Activated CD4-positive, alpha-beta memory T cell treated with anti-CD3 and anti-CD28 coated beads for 36 hours (primary cell): ENCODE measurements around the gene ARHGAP26. TPM values are rescaled to one million over a fixed set of nuclear protein-coding genes. Genes with fewer than 3 reads are reported as not detected.

Source experiments
- CTCF ChIA-PET: fragments of 350-600 bp; sonication (Branson Sonifier 250); formaldehyde crosslinking; loops from one replicate; lab custom pipeline; 2021; ENCODE audit warnings: antibody characterized with exemption, inconsistent platforms; lab: Charles Lee
- POLR2A ChIA-PET: fragments of 350-600 bp; sonication (Branson Sonifier 250); formaldehyde crosslinking; loops from one replicate; lab custom pipeline; 2021; ENCODE audit warnings: antibody characterized with exemption; lab: Charles Lee
- DNase-seq: peaks from one replicate; pipeline ENCODE4 v3.0.0-alpha.2; 2020
- H3K27ac Mint-ChIP-seq: one replicate; pipeline ENCODE4 v1.8.0; 2021; ENCODE audit warnings: mixed read lengths
- H3K27me3 Mint-ChIP-seq: one replicate; pipeline ENCODE4 v1.8.0; 2021; ENCODE audit warnings: mixed read lengths
- H3K36me3 Mint-ChIP-seq: one replicate; pipeline ENCODE4 v1.8.0; 2021; ENCODE audit warnings: mixed read lengths
- H3K4me1 Mint-ChIP-seq: one replicate; pipeline ENCODE4 v1.8.0; 2021; ENCODE audit warnings: low read depth, mixed read lengths
- H3K4me3 Mint-ChIP-seq: one replicate; pipeline ENCODE4 v1.8.0; 2021; ENCODE audit warnings: mild to moderate bottlenecking, mixed read lengths
- H3K9me3 Mint-ChIP-seq: one replicate; pipeline ENCODE4 v1.8.0; 2021; ENCODE audit warnings: mixed read lengths
- intact Hi-C: fragments of 100-400 bp; cut with micrococcal nuclease; formaldehyde crosslinking; loops from one replicate; pipeline ENCODE4 v1.15.1; 2023
- total RNA-seq, 2 experiments: library from RNA; stranded (reverse); gene quantifications; one replicate each; pipeline ENCODE4 v1.2.3, GENCODE V29; 2021

The ARHGAP26 gene
- total RNA-seq, 2 experiments from 2014 or later = 16.4 to 16.9 TPM

GRCh38 chr5:143173139-143173889, 403.1 kb downstream of the ARHGAP26 start:
- Mint-ChIP-seq H3K4me1 (no peaks in the 10 kb centered on the region), H3K4me3 (no peak overlapping the region), H3K9me3 (no peaks in the 10 kb centered on the region), H3K36me3 (no peaks in the 10 kb centered on the region), H3K27me3 (no peaks in the 10 kb centered on the region), H3K27ac (no peak overlapping the region)
- ChIA-PET POLR2A (no interaction called here), CTCF (no interaction called here)
- intact Hi-C loops = no loop called here
- no peak for DNase-seq

DNA sequence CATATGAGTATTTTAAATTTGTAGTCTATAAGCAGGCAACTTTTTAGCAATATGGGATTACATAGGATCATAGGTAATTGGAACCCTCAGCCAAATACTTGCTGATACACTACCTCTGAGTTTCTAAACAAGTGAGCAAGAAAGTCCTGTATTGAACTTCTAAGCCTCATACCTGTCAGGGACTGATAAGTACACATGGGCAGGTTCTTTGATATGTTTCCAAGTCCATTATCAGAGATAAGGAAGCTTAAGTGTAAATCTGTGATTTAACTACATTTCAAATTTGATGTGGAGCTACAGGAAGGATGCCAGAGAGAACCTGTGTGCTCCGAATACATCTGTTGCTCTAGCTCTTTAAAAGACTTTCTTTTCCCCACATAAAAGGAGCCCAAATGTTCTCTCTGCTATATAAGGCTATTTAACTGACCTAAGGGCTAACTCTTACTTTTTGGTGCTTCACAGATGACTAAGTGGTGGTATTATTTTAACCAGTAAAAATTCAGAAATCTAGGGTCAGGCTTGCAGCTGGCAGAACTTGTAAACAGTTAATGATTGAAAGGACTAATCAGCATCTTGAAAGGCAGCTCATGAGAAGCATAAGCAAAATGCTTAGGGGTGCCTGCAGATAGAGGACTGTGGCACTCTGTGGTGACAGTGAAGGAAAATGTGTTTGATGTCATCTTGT, 404.7 kb downstream of the ARHGAP26 start:
- intact Hi-C loops = no loop called here

DNA sequence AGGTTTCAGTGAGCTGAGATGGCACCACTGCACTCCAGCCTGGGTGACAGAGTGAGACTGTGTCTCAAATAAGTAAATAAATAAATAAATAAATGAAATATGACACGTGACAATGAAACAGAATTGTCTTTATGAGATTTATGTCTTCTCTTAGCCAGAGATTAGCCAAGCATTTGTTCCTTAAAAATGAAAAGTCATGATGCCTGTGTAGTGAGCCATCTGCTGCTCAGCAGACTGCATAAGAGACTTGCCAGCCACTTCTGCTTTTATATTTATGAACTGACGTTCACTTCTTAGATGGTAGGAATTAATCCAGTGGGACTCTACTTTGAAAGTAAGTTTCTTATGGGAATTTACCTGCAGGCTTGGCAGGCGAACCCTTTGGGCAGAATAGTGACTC, 405.9 kb downstream of the ARHGAP26 start:
- Mint-ChIP-seq H3K4me3 (no peak overlapping the region), H3K27ac (no peak overlapping the region), H3K9me3 (no peaks in the 10 kb centered on the region), H3K4me1 (peaks cover 3% of the 10 kb centered on the region), H3K36me3 (no peaks in the 10 kb centered on the region), H3K27me3 (no peaks in the 10 kb centered on the region)
- DNase-seq = no peak
- intact Hi-C loops = no loop called here
- CTCF ChIA-PET = no interaction called here
- POLR2A ChIA-PET = no interaction called here

More for the DNA sequence above, 404.7 kb downstream of the ARHGAP26 start:
- H3K9me3 Mint-ChIP-seq = no peaks in the 10 kb centered on the region
- ChIA-PET POLR2A (no interaction called here), CTCF (interaction anchor here (0.7 kb wide), 1 partner anchor 57 kb away, joined by 3 read pairs; no protein-coding TSS in a partner anchor)
- no peak for DNase-seq
- no peak overlapping the region for H3K4me3 Mint-ChIP-seq
- no peaks in the 10 kb centered on the region for H3K27me3 Mint-ChIP-seq
- no peak overlapping the region for H3K27ac Mint-ChIP-seq
- no peaks in the 10 kb centered on the region for H3K4me1 Mint-ChIP-seq
- H3K36me3 Mint-ChIP-seq = no peaks in the 10 kb centered on the region

DNA sequence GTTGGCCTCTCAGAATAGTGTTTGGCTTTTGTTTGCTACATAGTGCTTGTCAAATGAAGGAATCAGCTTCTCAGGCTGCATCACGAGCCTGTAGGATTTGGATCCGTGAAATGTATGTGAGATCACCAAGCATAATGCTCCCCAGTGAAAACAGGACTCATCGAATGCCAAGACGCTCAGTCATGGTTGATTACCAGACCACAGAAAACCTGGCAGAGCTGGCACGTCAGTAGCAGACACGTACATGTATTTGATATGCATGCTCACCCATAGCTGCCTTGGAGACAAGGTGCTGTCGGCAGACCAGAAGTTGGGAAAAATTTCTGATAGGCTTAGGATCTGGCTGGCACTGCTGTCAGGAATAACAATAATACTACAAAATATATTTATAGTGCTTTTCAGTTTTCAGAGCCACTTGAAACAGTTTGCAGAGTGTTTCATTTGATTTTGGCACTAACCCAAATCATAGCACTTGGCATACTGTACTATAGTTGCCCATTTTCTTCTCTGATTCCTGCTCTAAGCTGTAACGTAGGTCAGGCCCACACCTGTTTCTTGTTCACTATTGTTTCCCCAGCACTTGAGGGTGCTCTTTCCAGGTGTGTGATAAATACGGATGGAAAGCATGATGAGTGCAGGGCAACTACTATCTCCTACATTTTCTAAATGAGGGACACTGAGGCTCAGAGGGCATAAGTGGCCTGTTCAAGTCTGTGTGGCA, 407.2 kb downstream of the ARHGAP26 start:
- peaks cover 12% of the 10 kb centered on the region for H3K4me1 Mint-ChIP-seq
- DNase-seq = no peak
- ChIA-PET POLR2A (no interaction called here), CTCF (no interaction called here)
- H3K4me3 Mint-ChIP-seq = no peak overlapping the region
- H3K9me3 Mint-ChIP-seq = no peaks in the 10 kb centered on the region
- H3K27me3 Mint-ChIP-seq = no peaks in the 10 kb centered on the region
- no peaks in the 10 kb centered on the region for H3K36me3 Mint-ChIP-seq
- no peak overlapping the region for H3K27ac Mint-ChIP-seq
- intact Hi-C loops = no loop called here

DNA sequence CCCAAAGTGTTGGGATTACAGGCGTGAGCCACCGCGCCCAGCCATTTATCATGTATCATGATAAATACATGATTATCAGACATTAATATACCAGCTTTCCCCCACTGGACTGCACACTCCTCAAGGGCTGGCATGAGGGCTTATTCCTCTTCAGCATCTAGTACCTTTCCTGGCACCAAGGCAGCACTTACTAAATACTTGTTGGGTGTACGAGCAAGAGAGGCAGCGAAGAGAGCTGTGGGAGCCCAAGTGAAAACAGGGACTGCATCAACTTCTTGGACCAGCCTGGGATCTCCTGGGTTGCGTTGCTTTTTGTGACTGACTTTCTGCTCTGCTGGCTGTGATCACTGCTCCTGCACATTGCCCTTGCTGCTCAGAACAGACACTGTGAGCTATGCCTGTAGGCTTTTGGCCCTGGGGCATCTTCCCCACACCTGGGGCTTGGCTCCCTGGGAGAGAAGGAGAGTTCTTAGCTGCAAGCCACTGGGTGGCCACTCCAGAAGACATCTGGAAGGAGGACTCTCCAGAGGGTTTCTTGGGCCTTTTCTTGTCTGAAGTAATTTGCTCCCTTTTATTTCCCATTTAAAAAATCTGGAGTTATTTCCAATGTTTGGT, 409.1 kb downstream of the ARHGAP26 start:
- Mint-ChIP-seq H3K27ac (no peak overlapping the region), H3K4me1 (peaks cover 31% of the 10 kb centered on the region), H3K4me3 (no peak overlapping the region), H3K27me3 (no peaks in the 10 kb centered on the region), H3K36me3 (no peaks in the 10 kb centered on the region), H3K9me3 (no peaks in the 10 kb centered on the region)
- CTCF ChIA-PET = no interaction called here
- intact Hi-C loops = no loop called here
- POLR2A ChIA-PET = interaction anchor here (0.5 kb wide), 1 partner anchor 255 kb away, joined by 3 read pairs; no protein-coding TSS in a partner anchor
- DNase-seq = no peak

GRCh38 chr5:143180751-143181150, 410.6 kb downstream of the ARHGAP26 start:
- ChIA-PET CTCF (no interaction called here), POLR2A (no interaction called here)
- Mint-ChIP-seq H3K27me3 (no peaks in the 10 kb centered on the region), H3K9me3 (no peaks in the 10 kb centered on the region), H3K27ac (no peak overlapping the region), H3K36me3 (no peaks in the 10 kb centered on the region), H3K4me3 (no peak overlapping the region), H3K4me1 (peaks cover 36% of the 10 kb centered on the region)
- intact Hi-C loops = loop anchor here (5.0 to 10.0 kb wide), 5 partner anchors 176 to 1004 kb away; no protein-coding TSS in a partner anchor
- DNase-seq = no peak

GRCh38 chr5:143181173-143181572, 411.0 kb downstream of the ARHGAP26 start:
- no peaks in the 10 kb centered on the region for H3K36me3 Mint-ChIP-seq
- DNase-seq = no peak
- CTCF ChIA-PET = no interaction called here
- no peak overlapping the region for H3K27ac Mint-ChIP-seq
- intact Hi-C loops = loop anchor here (5.0 to 10.0 kb wide), 5 partner anchors 176 to 1004 kb away; no protein-coding TSS in a partner anchor
- POLR2A ChIA-PET = no interaction called here
- no peaks in the 10 kb centered on the region for H3K27me3 Mint-ChIP-seq
- no peaks in the 10 kb centered on the region for H3K9me3 Mint-ChIP-seq
- peaks cover 37% of the 10 kb centered on the region for H3K4me1 Mint-ChIP-seq
- no peak overlapping the region for H3K4me3 Mint-ChIP-seq

- Mint-ChIP-seq H3K9me3 (no peaks in the 10 kb centered on the region), H3K27me3 (no peaks in the 10 kb centered on the region), H3K27ac (no peak overlapping the region), H3K4me3 (no peak overlapping the region), H3K4me1 (peaks cover 46% of the 10 kb centered on the region), H3K36me3 (no peaks in the 10 kb centered on the region)
- no peak for DNase-seq
- CTCF ChIA-PET = interaction anchor here (0.6 to 1.1 kb wide), 2 partner anchors 203 to 390 kb away, joined by 3 read pairs; no protein-coding TSS in a partner anchor
- POLR2A ChIA-PET = interaction anchor here (1.5 kb wide), 1 partner anchor 24 kb away, joined by 3 read pairs; no protein-coding TSS in a partner anchor
- intact Hi-C loops = loop anchor here (2.0 to 10.0 kb wide), 8 partner anchors 25 to 1003 kb away; no protein-coding TSS in a partner anchor
Observed at GRCh38 chr5:143182106-143182505, 411.9 kb downstream of the ARHGAP26 start.

DNA sequence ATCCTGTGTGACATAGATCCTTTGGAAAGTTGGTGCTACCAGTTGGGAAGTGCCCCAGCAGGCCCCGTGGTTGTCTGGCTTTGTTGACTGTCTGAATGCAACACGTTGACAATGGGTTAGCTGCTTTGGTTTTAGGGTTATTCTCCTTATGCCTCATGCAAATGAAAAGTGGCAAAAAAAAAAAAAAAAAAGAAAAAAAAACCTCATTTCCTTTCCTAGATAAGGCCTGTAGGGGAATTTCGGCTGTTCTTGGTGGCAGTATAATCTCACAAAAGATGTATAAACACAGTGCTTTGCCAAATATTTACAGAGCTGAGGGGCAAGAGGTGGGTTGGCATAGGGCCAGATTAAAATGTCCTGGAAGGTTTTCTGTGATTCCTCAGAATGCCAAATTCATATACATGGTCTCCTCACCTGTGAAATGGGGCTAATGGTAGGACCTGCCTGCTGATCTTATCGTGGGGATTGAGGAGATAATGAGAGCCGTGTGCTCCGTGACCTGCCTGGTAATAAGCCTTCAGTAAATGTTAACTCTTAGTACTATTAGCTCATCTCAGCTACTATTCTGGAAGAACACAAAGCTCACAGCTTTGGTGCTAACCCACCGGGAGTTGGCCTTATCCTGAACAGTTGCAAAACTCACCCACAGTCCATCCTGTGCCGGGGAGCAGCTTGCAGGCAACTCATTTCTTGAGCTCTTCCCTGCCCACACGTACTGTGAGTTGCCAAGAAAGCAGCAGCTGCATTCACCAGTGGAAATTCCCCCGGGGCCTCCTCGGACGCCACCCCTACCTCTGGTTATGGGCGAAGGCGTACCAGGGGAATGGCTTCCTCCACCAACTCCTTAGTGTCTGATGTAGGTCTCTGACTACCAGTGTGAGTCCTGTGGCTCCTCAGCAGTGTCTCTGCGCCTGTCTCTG, 413.0 kb downstream of the ARHGAP26 start:
- ChIA-PET POLR2A (interaction anchor here (0.7 to 1.8 kb wide), 6 partner anchors 23 to 251 kb away, joined by 3 to 5 read pairs (median 4); partner anchors contain the start of gene NR3C1), CTCF (interaction anchor here (0.7 to 1.9 kb wide), 5 partner anchors 25 to 220 kb away, joined by 3 to 13 read pairs (median 3); partner anchors contain the start of gene NR3C1)
- Mint-ChIP-seq H3K4me3 (peak overlapping the region; percentile 57), H3K36me3 (no peaks in the 10 kb centered on the region), H3K9me3 (no peaks in the 10 kb centered on the region), H3K27ac (peak overlapping the region; percentile 90), H3K27me3 (no peaks in the 10 kb centered on the region), H3K4me1 (peaks cover 56% of the 10 kb centered on the region)
- DNase-seq = peak; percentile 89
- intact Hi-C loops = loop anchor here (1.0 to 10.0 kb wide), 13 partner anchors 14 to 1002 kb away; no protein-coding TSS in a partner anchor

DNA sequence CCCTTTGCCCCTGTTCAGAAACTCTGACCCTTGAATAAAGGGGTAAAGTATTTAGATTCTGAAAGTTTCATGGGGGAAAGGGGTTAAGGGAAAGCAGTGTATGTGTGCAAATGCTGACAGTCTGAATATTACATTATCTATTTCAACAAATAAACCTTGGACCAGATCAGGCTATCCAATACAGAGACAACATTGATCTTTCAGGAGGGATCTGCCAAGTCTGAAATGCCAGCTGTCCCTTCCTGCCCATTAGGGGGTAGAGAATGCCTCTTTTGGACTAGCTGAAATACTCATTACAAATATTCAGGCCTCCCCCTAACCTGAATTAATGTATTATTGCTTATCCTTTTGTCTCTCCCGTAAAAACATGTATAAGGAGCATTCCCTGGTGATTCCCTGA, 413.8 kb downstream of the ARHGAP26 start:
- no peaks in the 10 kb centered on the region for H3K9me3 Mint-ChIP-seq
- H3K27me3 Mint-ChIP-seq = no peaks in the 10 kb centered on the region
- peaks cover 65% of the 10 kb centered on the region for H3K4me1 Mint-ChIP-seq
- ChIA-PET CTCF (interaction anchor here (0.7 to 1.9 kb wide), 4 partner anchors 24 to 220 kb away, joined by 3 to 13 read pairs (median 5); partner anchors contain the start of gene NR3C1), POLR2A (interaction anchor here (0.7 to 1.8 kb wide), 4 partner anchors 24 to 220 kb away, joined by 3 to 4 read pairs (median 4); partner anchors contain the start of gene NR3C1)
- peak overlapping the region; percentile 90 for H3K27ac Mint-ChIP-seq
- no peak for DNase-seq
- intact Hi-C loops = loop anchor here (1.0 to 10.0 kb wide), 13 partner anchors 13 to 1001 kb away; no protein-coding TSS in a partner anchor
- no peaks in the 10 kb centered on the region for H3K36me3 Mint-ChIP-seq
- H3K4me3 Mint-ChIP-seq = no peak overlapping the region
